ENCODE measurements around the gene CRAMP1.

DNA sequence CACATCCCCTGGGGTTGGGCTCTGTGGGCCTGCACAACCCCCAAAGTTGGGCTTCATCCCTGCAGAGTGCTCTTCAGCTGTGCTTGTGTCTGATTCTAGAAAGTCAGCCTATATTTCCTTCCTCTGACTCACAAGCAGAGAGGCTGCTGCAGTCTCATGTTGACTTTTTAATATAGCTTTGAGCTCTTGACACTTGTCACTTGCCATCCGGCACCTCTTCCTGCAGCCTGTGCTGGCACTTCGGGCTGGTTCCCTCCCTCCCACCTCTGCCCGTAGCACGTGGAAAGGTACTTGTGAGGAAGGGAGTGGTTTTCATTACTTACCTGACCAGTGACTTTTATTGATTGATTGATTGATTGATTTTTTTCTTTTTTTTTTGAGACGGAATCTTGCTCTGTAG, 46.9 kb downstream of the CRAMP1 start:
- TF ChIP-seq, protein P1, sequence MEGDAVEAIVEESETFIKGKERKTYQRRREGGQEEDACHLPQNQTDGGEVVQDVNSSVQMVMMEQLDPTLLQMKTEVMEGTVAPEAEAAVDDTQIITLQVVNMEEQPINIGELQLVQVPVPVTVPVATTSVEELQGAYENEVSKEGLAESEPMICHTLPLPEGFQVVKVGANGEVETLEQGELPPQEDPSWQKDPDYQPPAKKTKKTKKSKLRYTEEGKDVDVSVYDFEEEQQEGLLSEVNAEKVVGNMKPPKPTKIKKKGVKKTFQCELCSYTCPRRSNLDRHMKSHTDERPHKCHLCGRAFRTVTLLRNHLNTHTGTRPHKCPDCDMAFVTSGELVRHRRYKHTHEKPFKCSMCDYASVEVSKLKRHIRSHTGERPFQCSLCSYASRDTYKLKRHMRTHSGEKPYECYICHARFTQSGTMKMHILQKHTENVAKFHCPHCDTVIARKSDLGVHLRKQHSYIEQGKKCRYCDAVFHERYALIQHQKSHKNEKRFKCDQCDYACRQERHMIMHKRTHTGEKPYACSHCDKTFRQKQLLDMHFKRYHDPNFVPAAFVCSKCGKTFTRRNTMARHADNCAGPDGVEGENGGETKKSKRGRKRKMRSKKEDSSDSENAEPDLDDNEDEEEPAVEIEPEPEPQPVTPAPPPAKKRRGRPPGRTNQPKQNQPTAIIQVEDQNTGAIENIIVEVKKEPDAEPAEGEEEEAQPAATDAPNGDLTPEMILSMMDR (IDR thresholded peaks at IDR 0.05): no peak
- no peak for TF ChIP-seq POLR2A (IDR thresholded peaks at IDR 0.05)
